ENCODE measurements around the gene FAM168A. TPM values are rescaled to one million over a fixed set of nuclear protein-coding genes. Genes with fewer than 3 reads are reported as not detected.

Gene FAM168A
- total and polyA plus RNA-seq, 9 of the 15 experiments (the other 6 are each of a cell fraction or from before 2014, with no cell fraction given), result 0.44 to 7.2 (median 2.9) TPM

DNA sequence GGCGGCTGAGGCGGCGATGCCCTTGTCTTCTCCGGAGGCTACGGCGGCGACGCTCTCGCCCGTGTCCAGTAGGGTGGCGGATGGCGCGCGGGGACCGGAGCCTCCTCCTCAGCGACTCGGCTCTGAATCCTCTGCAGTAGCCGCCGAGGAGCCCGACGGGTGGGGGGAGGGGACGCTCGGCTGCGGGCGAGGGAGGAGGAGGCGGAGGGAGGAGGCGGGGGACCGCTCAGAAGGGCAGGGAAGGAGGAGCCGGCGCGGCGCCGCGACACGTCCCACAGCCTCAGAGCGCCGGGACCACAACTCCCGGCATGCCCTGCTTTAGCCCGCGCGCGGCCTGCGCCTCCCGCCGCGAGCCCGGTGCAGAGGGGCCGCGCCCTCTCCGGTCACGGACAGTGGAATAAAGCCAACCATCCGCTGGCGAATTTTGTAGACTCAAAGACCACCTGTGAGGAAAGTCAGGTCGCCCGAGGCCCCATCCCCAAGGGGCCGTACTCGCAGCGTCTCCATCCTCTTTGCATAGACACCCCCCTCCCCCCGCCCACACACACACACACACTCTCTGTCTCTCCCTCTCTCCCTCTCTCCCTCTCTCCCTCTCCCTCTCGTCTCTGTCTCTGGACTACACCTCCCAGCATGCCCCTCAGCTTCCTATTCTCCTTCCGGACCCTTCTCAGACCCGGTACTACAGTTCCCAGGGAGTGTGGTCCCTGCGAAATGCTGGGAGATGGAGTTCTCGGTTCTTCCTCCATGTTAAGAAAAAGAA lies at the start of gene FAM168A (continued):
- TF ChIP-seq C11orf30 (IDR thresholded peaks at IDR 0.05; ENCODE audit: low read depth) (peak; percentile 21; the same call in 1 of the 2 replicates), POLR3A (IDR thresholded peaks at IDR 0.05; ENCODE audit: borderline replicate concordance, extremely low read depth, insufficient read depth, insufficient read length) (no peak), ZNF644 (tag; IDR thresholded peaks at IDR 0.05; ENCODE audit: low read depth) (peak; percentile 84; the same call in 1 of the 2 replicates), RB1 (IDR thresholded peaks at IDR 0.05; ENCODE audit: low read depth) (peak; percentile 80; the same call in 1 of the 2 replicates), FIP1L1 (IDR thresholded peaks at IDR 0.05; ENCODE audit: low read depth, low read length, poor library complexity, severe bottlenecking) (no peak), ZNF717 (CRISPR knock-in tag; IDR thresholded peaks at IDR 0.05) (no peak), MCM2 (IDR thresholded peaks at IDR 0.05; ENCODE audit: low read depth) (no peak), HCFC1 (IDR thresholded peaks at IDR 0.05; ENCODE audit: low read depth, low read length) (peak; percentile 88), KAT7 (CRISPR knock-in tag; IDR thresholded peaks at IDR 0.05; ENCODE audit: borderline replicate concordance) (peak; percentile 69; the same call in 1 of the 2 replicates), ZNF124 (CRISPR knock-in tag; IDR thresholded peaks at IDR 0.05) (no peak), ZBTB17 (CRISPR knock-in tag; IDR thresholded peaks at IDR 0.05) (0 out of 2 replicates have a peak, but pooled peaks have one; percentile 28), SUPT5H (IDR thresholded peaks at IDR 0.05) (peak; percentile 75), ELF2 (CRISPR knock-in tag; IDR thresholded peaks at IDR 0.05) (0 out of 2 replicates have a peak, but pooled peaks have one; percentile 17), ZNF780A (CRISPR knock-in tag; IDR thresholded peaks at IDR 0.05) (no peak), CREM (IDR thresholded peaks at IDR 0.05; ENCODE audit: low read depth) (peak; percentile 91), RCOR1 (IDR thresholded peaks at IDR 0.05; ENCODE audit: borderline replicate concordance in 1 of 2, low read depth in 2 of 2, low read length in 2 of 2) (peak; percentile 35 to 49; a peak in 2 of 4 replicates), CBX5 (IDR thresholded peaks at IDR 0.05; ENCODE audit: borderline replicate concordance, low read depth) (0 out of 2 replicates have a peak, but pooled peaks have one; percentile 53), MTF1 (CRISPR knock-in tag; IDR thresholded peaks at IDR 0.05; ENCODE audit: borderline replicate concordance) (no peak), SIN3B (IDR thresholded peaks at IDR 0.05; ENCODE audit: low read depth) (no peak), ELF4 (CRISPR knock-in tag; IDR thresholded peaks at IDR 0.05) (peak; percentile 78; the same call in 1 of the 2 replicates), ZNF263 (CRISPR knock-in tag; IDR thresholded peaks at IDR 0.05; ENCODE audit: borderline replicate concordance) (peak; percentile 82), CREBBP (IDR thresholded peaks at IDR 0.05; ENCODE audit: low read depth, low read length) (no peak), ZFP30 (CRISPR knock-in tag; IDR thresholded peaks at IDR 0.05; ENCODE audit: borderline replicate concordance) (no peak)
- TF ChIP-seq, protein P1, sequence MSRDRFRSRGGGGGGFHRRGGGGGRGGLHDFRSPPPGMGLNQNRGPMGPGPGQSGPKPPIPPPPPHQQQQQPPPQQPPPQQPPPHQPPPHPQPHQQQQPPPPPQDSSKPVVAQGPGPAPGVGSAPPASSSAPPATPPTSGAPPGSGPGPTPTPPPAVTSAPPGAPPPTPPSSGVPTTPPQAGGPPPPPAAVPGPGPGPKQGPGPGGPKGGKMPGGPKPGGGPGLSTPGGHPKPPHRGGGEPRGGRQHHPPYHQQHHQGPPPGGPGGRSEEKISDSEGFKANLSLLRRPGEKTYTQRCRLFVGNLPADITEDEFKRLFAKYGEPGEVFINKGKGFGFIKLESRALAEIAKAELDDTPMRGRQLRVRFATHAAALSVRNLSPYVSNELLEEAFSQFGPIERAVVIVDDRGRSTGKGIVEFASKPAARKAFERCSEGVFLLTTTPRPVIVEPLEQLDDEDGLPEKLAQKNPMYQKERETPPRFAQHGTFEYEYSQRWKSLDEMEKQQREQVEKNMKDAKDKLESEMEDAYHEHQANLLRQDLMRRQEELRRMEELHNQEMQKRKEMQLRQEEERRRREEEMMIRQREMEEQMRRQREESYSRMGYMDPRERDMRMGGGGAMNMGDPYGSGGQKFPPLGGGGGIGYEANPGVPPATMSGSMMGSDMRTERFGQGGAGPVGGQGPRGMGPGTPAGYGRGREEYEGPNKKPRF (IDR thresholded peaks at IDR 0.05; ENCODE audit: low read depth, low read length), result no peak
- TF ChIP-seq, protein P2, sequence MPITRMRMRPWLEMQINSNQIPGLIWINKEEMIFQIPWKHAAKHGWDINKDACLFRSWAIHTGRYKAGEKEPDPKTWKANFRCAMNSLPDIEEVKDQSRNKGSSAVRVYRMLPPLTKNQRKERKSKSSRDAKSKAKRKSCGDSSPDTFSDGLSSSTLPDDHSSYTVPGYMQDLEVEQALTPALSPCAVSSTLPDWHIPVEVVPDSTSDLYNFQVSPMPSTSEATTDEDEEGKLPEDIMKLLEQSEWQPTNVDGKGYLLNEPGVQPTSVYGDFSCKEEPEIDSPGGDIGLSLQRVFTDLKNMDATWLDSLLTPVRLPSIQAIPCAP (CRISPR knock-in tag; IDR thresholded peaks at IDR 0.05; ENCODE audit: borderline replicate concordance), result no peak
- TF ChIP-seq, protein P3, sequence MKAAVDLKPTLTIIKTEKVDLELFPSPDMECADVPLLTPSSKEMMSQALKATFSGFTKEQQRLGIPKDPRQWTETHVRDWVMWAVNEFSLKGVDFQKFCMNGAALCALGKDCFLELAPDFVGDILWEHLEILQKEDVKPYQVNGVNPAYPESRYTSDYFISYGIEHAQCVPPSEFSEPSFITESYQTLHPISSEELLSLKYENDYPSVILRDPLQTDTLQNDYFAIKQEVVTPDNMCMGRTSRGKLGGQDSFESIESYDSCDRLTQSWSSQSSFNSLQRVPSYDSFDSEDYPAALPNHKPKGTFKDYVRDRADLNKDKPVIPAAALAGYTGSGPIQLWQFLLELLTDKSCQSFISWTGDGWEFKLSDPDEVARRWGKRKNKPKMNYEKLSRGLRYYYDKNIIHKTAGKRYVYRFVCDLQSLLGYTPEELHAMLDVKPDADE (conservative IDR thresholded peaks at IDR 0.05; ENCODE audit: control insufficient read depth, low read depth, low read length), result peak; percentile 94
